GM13977 (cell line): ENCODE measurements around the gene IL21.
A peak's percentile ranks its signal among the peaks of the same experiment; 100 is the strongest.

Experiments used
- DNase-seq: peaks from one replicate; pipeline ENCODE4 v3.0.0; 2012; ENCODE audit warnings: low spot score
- CTCF ChIP-seq: IDR thresholded peaks from 2 replicates; pipeline ENCODE4 v1.5.1; 2012; ENCODE audit warnings: mild to moderate bottlenecking, control low read depth; ENCODE audit not compliant: insufficient read depth; ENCODE audit errors: extremely low read depth, missing control alignments
- in situ Hi-C: fragments of 300-500 bp; cut with MboI; formaldehyde crosslinking; loops from one replicate; pipeline ENCODE4 v1.12.0; 2022; ENCODE audit warnings: low sequenced_read_pairs, low pct_unique_long_range_greater_than_20kb, mixed read lengths, inconsistent platforms; ENCODE audit not compliant: unreplicated experiment

Gene IL21

GRCh38 chr4:122652379-122652778 is 31.5 kb upstream of the IL21 start:
- DNase-seq = peak; percentile 45
- in situ Hi-C loops = no loop called here
- TF ChIP-seq CTCF = peak; percentile 60

- in situ Hi-C loops = no loop called here
- no peak for DNase-seq
- TF ChIP-seq CTCF = no peak
These were observed 29.3 kb upstream of the IL21 start for GRCh38 chr4:122650148-122650547.

- in situ Hi-C loops = no loop called here
- no peak for TF ChIP-seq CTCF
- DNase-seq = no peak
These were observed 26.8 kb upstream of the IL21 start for GRCh38 chr4:122647656-122648055.

- in situ Hi-C loops = no loop called here
- no peak for DNase-seq
- TF ChIP-seq CTCF = no peak
These were observed 22.4 kb upstream of the IL21 start for GRCh38 chr4:122643257-122643656.

- in situ Hi-C loops = no loop called here
- no peak for DNase-seq
- no peak for TF ChIP-seq CTCF
These were observed 18.3 kb upstream of the IL21 start for GRCh38 chr4:122639181-122639580.

GRCh38 chr4:122636697-122637096 is 15.8 kb upstream of the IL21 start:
- DNase-seq = peak; percentile 12
- in situ Hi-C loops = no loop called here
- no peak for TF ChIP-seq CTCF

- peak; percentile 15 for DNase-seq
- in situ Hi-C loops = no loop called here
These were observed 14.3 kb upstream of the IL21 start for GRCh38 chr4:122635205-122635604.

More at GRCh38 chr4:122635205-122635604, 14.3 kb upstream of the IL21 start:
- no peak for TF ChIP-seq CTCF
